ENCODE results near the gene MORN3.
A peak's percentile ranks its signal among the peaks of the same experiment; 100 is the strongest.
"Not testable (repeated sequence)": the region's sequence is repeated elsewhere in the genome, so short reads cannot be mapped to it uniquely, and the experiment has no call there.

The MORN3 gene

DNA sequence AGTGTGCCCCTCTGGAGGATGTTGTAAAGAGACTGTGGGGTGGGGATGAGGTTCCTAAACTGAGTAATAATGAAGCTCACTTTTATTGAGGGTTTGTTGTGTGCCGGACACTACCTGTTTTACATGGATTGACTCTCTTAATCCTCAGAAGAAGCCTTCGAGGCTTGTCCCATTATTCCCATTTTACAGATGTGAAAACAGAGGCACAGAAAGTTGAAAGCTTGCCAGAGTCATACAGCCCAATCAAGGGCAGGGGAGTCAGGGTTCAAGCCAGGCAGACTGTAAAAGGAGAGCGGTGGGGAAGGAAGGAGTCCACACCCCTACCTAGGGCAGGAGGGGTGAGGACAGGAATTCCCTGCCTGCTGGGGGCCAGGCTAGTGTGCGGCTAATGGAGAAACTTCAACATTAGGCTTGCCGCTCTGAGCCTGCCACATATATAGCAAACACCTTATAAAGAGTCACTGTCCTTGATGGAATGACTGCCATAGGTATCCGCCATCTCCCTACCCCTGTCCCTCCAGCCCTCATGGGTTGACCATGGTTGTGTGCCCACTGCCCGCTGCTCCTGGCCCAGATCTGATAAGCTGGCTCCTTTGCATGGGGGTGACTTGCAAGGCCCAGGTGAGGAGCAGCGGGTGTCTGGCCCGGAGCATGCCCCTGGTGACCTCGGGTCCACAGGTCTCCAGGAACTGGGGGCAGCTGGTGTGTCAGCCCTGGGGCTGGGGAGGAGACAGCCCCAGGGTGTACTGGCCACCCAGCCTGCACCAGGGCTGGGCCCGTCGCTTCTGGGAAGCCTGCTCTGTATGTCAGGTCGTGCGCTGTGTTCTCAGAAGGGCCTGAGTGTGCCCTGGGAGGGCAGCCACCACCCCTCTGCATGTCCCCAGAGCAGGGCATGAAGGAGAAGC is 30.9 kb downstream of the MORN3 start:
- DNase-seq (ENCODE audit: low read depth) = no peak

GRCh38 chr12:121637231-121637914 is 32.1 kb downstream of the MORN3 start:
- peak; percentile 19 for DNase-seq (ENCODE audit: low read depth)

DNA sequence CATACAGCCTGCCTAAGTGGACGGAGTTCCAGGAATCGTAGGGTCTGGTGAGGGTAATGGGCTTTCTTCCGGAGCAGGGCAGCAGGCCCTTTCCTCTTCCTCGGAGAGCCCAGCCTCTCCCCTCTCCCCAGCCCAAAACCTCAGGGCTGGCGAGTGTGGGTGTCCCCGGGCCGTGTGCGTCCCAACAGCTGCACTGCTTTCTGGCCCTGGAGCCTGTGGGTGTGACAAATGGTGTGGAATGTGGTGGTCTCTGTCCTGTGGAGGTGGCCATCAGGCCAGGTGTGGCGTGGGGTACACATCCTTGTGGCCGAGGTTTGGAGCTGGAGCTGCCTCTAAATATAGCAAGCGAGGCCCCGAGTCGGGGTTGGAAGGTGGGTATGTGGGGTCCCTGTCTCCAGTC is 34.6 kb downstream of the MORN3 start:
- DNase-seq (ENCODE audit: low read depth) = no peak

- DNase-seq (ENCODE audit: low read depth) = not testable (repeated sequence)
Observed at GRCh38 chr12:121633833-121634196, 35.6 kb downstream of the MORN3 start.

- no peak for DNase-seq (ENCODE audit: low read depth)
Observed at GRCh38 chr12:121632069-121632970, 37.1 kb downstream of the MORN3 start.

- DNase-seq (ENCODE audit: low read depth) = no peak
Observed at GRCh38 chr12:121630791-121631355, 38.6 kb downstream of the MORN3 start.

GRCh38 chr12:121628536-121628935 is 40.9 kb downstream of the MORN3 start:
- DNase-seq (ENCODE audit: low read depth) = no peak

GRCh38 chr12:121628037-121628436 is 41.4 kb downstream of the MORN3 start:
- DNase-seq (ENCODE audit: low read depth) = no peak

- peak; percentile 94 for DNase-seq (ENCODE audit: low read depth)
Observed at GRCh38 chr12:121626853-121627640, 42.4 kb downstream of the MORN3 start.

GRCh38 chr12:121626087-121626852 is 43.2 kb downstream of the MORN3 start, which contains the start of gene ORAI1:
Gene ORAI1, plus strand, starts transcription at chr12:121626530.
- DNase-seq (ENCODE audit: low read depth) = peak; percentile 98

DNA sequence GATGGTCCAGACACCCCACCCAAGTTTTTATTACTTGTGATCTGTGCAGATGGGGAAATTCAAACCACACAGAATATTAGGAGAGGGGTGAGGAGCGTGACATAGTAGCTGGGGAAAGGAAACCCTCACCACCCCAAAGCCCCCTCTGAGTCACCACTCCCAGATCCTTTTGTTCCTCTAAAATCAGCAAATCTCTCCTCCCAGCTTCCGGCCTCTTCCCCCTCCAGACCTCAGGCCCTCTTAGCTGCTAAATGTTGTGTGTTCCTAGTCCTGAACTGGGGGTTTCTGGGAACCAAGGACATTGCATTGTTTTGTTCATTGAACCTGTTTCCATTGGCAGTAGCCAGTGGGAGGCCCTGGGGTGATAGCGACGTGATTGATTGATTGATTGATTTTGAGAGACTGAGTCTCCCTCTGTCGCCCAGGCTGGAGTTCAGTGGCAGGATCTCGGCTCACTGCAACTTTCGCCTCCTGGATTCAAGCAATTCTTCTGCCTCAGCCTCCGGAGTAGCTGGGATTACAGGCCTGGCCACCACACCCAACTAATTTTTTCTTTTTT is 49.0 kb downstream of the MORN3 start:
- no peak for DNase-seq (ENCODE audit: low read depth)

GRCh38 chr12:121618659-121619233 is 50.7 kb downstream of the MORN3 start:
- no peak for DNase-seq (ENCODE audit: low read depth)

DNA sequence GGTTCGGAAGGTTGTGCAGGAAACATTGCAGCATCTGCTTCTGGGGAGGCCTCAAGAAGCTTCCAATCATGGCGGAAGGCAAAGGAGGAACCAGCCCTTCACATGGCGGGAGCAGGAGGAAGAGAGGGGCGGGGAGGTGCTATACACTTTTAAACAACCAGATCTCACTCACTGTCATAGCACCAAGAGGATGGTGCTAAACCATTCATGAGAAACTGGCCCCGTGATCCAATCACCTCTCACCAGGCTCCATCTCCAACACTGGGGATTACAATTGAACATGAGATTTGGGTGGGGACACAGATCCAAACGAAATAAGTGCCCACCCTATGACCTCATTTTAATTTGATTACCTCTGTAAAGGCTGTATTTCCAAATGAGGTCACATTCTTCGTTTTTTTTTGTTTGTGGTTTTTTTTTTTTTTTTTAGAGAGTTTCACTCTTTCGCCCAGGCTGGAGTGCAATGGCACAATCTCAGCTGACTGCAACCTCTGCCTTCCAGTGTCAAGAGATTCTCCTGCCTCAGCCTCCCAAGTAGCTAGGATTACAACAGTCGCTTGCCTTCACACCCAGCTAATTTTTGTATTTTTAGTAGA is 54.5 kb downstream of the MORN3 start:
- no peak for DNase-seq (ENCODE audit: low read depth)

GRCh38 chr12:121613462-121613861 is 56.0 kb downstream of the MORN3 start:
- no peak for DNase-seq (ENCODE audit: low read depth)

DNA sequence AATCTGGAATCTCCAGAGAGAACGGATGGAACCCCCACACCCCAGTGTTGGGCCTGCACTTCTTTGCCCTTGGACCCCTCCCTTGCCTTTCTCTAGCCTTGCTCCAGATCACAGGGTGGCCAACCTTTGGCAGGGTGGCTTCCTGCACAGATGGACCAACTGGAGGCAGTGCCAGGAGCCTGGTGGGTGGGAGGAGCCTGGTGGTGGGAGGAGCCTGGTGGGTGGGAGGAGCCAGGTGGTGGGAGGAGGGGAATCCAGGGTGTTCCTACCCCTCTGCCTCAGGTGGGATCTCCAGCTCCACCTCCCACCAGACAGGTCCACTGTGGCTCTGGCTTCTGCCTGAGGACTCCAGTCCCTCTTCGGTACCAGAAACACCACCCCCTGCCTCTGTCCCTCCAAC is 58.1 kb downstream of the MORN3 start:
- DNase-seq (ENCODE audit: low read depth) = no peak

GRCh38 chr12:121610239-121611149 is 59.0 kb downstream of the MORN3 start:
- DNase-seq (ENCODE audit: low read depth) = no peak

DNA sequence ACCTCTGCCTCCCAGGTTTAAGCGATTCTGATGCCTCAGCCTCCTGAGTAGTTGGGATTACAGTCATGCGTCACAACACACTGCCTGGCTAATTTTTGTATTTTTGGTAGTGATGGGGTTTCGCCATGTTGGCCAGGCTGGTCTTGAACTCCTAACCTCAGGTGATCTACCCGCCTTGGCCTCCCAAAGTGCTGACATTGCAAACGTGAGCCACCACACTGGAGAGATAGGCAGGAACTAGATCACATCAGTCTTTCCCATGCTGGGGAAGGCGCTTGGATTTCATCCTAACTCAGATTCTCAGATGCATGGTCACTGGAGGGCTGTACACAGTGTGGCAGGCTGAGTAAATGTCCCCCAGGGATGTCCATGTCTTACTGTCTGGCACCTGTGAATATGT is 61.2 kb downstream of the MORN3 start:
- DNase-seq (ENCODE audit: low read depth) = no peak

DNA sequence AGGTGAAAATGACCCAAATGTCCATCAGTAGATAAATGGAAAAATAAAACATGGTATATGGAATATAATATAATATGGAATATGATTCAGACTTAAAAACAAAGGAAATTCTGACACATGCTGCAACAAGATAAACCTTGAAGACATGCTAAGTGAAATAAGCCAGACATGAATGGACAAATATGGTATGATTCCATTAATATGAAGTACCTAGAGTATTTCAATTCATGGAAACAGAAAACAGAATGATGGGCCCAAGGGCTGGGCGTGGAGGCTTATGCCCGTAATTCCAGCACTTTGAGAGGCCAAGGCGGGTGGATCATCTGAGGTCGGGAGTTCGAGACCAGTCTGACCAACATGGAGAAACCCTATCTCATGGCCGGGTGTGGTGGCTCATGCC is 65.9 kb downstream of the MORN3 start:
- no peak for DNase-seq (ENCODE audit: low read depth)

All from stimulated activated CD4-positive, alpha-beta T cell treated with anti-CD3 and anti-CD28 coated beads, Interleukin-2, amount 100 ng/mL, for 4 hours (primary cell).